ENCODE data around the gene YARS1. TPM values are rescaled to one million over a fixed set of nuclear protein-coding genes. Genes with fewer than 3 reads are reported as not detected.
"Not testable (repeated sequence)": the region's sequence is repeated elsewhere in the genome, so short reads cannot be mapped to it uniquely, and the experiment has no call there.

Gene YARS1
- total RNA-seq, 2 experiments from 2014 or later, result 180 to 181 TPM

- POLR2A ChIA-PET, result no interaction called here
- ATAC-seq (ENCODE audit: low read depth) (no peak), DNase-seq (no peak)
- no peak overlapping the region for H3K4me3 Mint-ChIP-seq
- H3K36me3 Mint-ChIP-seq, result peaks cover 58% of the 10 kb centered on the region
- H3K27me3 Mint-ChIP-seq, result no peaks in the 10 kb centered on the region
- peaks cover 27% of the 10 kb centered on the region for H3K4me1 Mint-ChIP-seq
- H3K9me3 Mint-ChIP-seq, result no peaks in the 10 kb centered on the region
- no peak overlapping the region for H3K27ac Mint-ChIP-seq
Measured at GRCh38 chr1:32806910-32807523, 10.1 kb downstream of the YARS1 start.

GRCh38 chr1:32806290-32806689, 10.9 kb downstream of the YARS1 start:
- no peaks in the 10 kb centered on the region for H3K27me3 Mint-ChIP-seq
- ATAC-seq (ENCODE audit: low read depth) (no peak), DNase-seq (no peak)
- H3K4me1 Mint-ChIP-seq, result peaks cover 25% of the 10 kb centered on the region
- no peak overlapping the region for H3K4me3 Mint-ChIP-seq
- POLR2A ChIA-PET, result no interaction called here
- no peak overlapping the region for H3K27ac Mint-ChIP-seq
- no peaks in the 10 kb centered on the region for H3K9me3 Mint-ChIP-seq
- H3K36me3 Mint-ChIP-seq, result peaks cover 61% of the 10 kb centered on the region

- DNase-seq; H3K4me3 Mint-ChIP-seq; H3K27me3 Mint-ChIP-seq; H3K9me3 Mint-ChIP-seq; H3K27ac Mint-ChIP-seq; POLR2A ChIA-PET; ATAC-seq (ENCODE audit: low read depth): not testable (repeated sequence)
- Mint-ChIP-seq H3K4me1 (peaks cover 33% of the 10 kb centered on the region), H3K36me3 (peaks cover 59% of the 10 kb centered on the region)
Measured at GRCh38 chr1:32804460-32804859, 12.7 kb downstream of the YARS1 start.

GRCh38 chr1:32801096-32801715, 16.0 kb downstream of the YARS1 start:
- Mint-ChIP-seq H3K4me1 (peaks cover 43% of the 10 kb centered on the region), H3K9me3 (no peaks in the 10 kb centered on the region), H3K36me3 (peaks cover 54% of the 10 kb centered on the region), H3K4me3 (peak overlapping the region; percentile 74), H3K27me3 (no peaks in the 10 kb centered on the region), H3K27ac (peak overlapping the region; percentile 58)
- ATAC-seq (ENCODE audit: low read depth) (peak; percentile 51), DNase-seq (no peak)
- POLR2A ChIA-PET, result interaction anchor here (0.6 to 1.1 kb wide), 2 partner anchors 16 to 300 kb away, joined by 3 read pairs; partner anchors contain the start of genes S100PBP and YARS1

- no peak for DNase-seq
- POLR2A ChIA-PET, result interaction anchor here (0.6 to 1.4 kb wide), 2 partner anchors 8 to 18 kb away, joined by 4 to 10 read pairs; partner anchors contain the start of genes S100PBP and YARS1
- Mint-ChIP-seq H3K27ac (peak overlapping the region; percentile 84), H3K9me3 (no peaks in the 10 kb centered on the region), H3K4me1 (peaks cover 43% of the 10 kb centered on the region), H3K27me3 (no peaks in the 10 kb centered on the region), H3K36me3 (peaks cover 42% of the 10 kb centered on the region), H3K4me3 (peak overlapping the region; percentile 63)
- peak; percentile 86 for ATAC-seq (ENCODE audit: low read depth)
Measured at GRCh38 chr1:32798679-32799416, 18.3 kb downstream of the YARS1 start.

- Mint-ChIP-seq H3K9me3 (no peaks in the 10 kb centered on the region), H3K27me3 (no peaks in the 10 kb centered on the region), H3K36me3 (peaks cover 42% of the 10 kb centered on the region), H3K4me3 (peak overlapping the region; percentile 63), H3K27ac (peak overlapping the region; percentile 62), H3K4me1 (peaks cover 46% of the 10 kb centered on the region)
- DNase-seq, result no peak
- POLR2A ChIA-PET, result no interaction called here
- no peak for ATAC-seq (ENCODE audit: low read depth)
Measured at GRCh38 chr1:32798191-32798590, 19.0 kb downstream of the YARS1 start.

GRCh38 chr1:32797456-32797855, 19.7 kb downstream of the YARS1 start:
- ATAC-seq (ENCODE audit: low read depth) (no peak), DNase-seq (no peak)
- Mint-ChIP-seq H3K27ac (no peak overlapping the region), H3K4me1 (peaks cover 47% of the 10 kb centered on the region), H3K27me3 (no peaks in the 10 kb centered on the region), H3K9me3 (no peaks in the 10 kb centered on the region), H3K36me3 (peaks cover 45% of the 10 kb centered on the region), H3K4me3 (no peak overlapping the region)
- POLR2A ChIA-PET, result no interaction called here

- H3K27ac Mint-ChIP-seq; H3K4me3 Mint-ChIP-seq; ATAC-seq (ENCODE audit: low read depth); POLR2A ChIA-PET; H3K27me3 Mint-ChIP-seq; H3K9me3 Mint-ChIP-seq; DNase-seq: not testable (repeated sequence)
- H3K36me3 Mint-ChIP-seq, result peaks cover 47% of the 10 kb centered on the region
- H3K4me1 Mint-ChIP-seq, result peaks cover 32% of the 10 kb centered on the region
Measured at GRCh38 chr1:32795763-32796162, 21.4 kb downstream of the YARS1 start.

DNA sequence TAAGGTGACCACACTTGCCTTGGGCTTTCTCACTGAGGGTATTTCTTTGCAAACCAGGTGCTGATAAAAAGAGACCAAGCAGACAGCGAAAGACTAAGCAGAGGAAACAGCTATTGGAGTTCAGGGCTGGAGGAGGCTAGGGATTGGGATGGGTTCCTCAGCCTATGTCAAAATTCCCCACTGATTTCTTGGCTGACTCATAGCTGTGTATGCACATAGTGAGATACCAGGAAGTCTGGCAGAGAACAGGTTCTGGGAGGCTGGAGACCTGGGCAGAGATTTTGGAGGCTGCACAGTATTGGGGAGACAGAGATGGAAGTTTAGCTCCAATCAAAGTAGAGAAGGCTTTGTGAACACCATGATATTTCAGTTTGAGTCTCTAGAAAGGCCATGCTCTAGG, 25.3 kb downstream of the YARS1 start:
- Mint-ChIP-seq H3K36me3 (peaks cover 27% of the 10 kb centered on the region), H3K4me1 (peaks cover 5% of the 10 kb centered on the region), H3K27me3 (no peaks in the 10 kb centered on the region), H3K4me3 (no peak overlapping the region), H3K27ac (no peak overlapping the region), H3K9me3 (no peaks in the 10 kb centered on the region)
- DNase-seq (no peak), ATAC-seq (ENCODE audit: low read depth) (no peak)
- POLR2A ChIA-PET, result interaction anchor here (0.9 kb wide), 1 partner anchor 26 kb away, joined by 3 read pairs; no protein-coding TSS in a partner anchor

- not testable (repeated sequence) for H3K4me1 Mint-ChIP-seq; H3K27me3 Mint-ChIP-seq; H3K4me3 Mint-ChIP-seq; ATAC-seq (ENCODE audit: low read depth); H3K27ac Mint-ChIP-seq; H3K9me3 Mint-ChIP-seq; DNase-seq
- POLR2A ChIA-PET, result interaction anchor here (0.7 kb wide), 3 partner anchors 12 to 516 kb away, joined by 3 to 4 read pairs (median 4); no protein-coding TSS in a partner anchor
- peaks cover 33% of the 10 kb centered on the region for H3K36me3 Mint-ChIP-seq
Measured at GRCh38 chr1:32789356-32789755, 27.8 kb downstream of the YARS1 start.

GRCh38 chr1:32786856-32787255, 30.3 kb downstream of the YARS1 start:
- Mint-ChIP-seq H3K27me3 (no peaks in the 10 kb centered on the region), H3K9me3 (no peaks in the 10 kb centered on the region), H3K36me3 (peaks cover 28% of the 10 kb centered on the region), H3K4me3 (no peak overlapping the region), H3K27ac (no peak overlapping the region), H3K4me1 (no peaks in the 10 kb centered on the region)
- no peak for ATAC-seq (ENCODE audit: low read depth)
- no peak for DNase-seq
- POLR2A ChIA-PET, result no interaction called here

DNA sequence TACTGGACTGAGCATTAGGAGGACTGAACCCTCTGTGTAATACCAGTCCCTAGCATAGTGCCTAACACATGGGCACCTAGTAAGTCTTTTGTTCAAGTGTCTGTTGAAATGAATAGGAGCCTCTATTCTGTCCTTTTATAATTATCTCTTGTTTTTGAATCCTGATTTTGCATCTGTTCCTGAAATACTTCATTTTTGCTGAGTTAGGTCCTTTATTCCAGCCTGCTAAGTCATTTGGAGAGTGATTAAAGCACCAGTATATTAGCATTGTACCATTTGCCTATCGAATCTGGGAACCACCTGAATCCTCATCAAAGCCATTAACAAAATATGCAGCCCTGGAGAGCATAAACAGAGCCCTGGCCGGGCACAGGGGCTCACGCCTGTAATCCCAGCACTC, 32.3 kb downstream of the YARS1 start:
- DNase-seq, result no peak
- H3K9me3 Mint-ChIP-seq, result no peaks in the 10 kb centered on the region
- H3K4me3 Mint-ChIP-seq, result no peak overlapping the region
- POLR2A ChIA-PET, result interaction anchor here (0.7 to 1.0 kb wide), 2 partner anchors 12 to 26 kb away, joined by 3 read pairs; no protein-coding TSS in a partner anchor
- ATAC-seq (ENCODE audit: low read depth), result no peak
- H3K27me3 Mint-ChIP-seq, result no peaks in the 10 kb centered on the region
- H3K36me3 Mint-ChIP-seq, result peaks cover 32% of the 10 kb centered on the region
- no peaks in the 10 kb centered on the region for H3K4me1 Mint-ChIP-seq
- H3K27ac Mint-ChIP-seq, result no peak overlapping the region

DNA sequence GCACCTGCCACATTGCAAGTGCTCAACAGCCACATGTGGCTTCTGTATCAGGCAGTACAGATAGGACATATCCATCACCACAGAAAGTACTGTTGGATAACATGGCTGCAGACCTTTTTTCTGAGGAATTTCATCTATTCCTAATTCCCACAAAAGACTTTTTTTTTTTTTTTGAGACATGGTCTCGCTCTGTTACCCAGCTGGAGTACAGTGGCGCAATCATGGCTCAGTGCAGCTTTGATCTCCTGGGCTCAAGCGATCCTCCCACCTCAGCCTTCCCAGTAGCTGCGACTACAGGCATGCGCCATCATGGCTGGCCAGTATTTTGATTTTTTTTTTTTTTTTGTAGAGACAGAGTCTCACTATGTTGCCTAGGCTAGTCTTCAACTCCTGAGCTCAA, 33.3 kb downstream of the YARS1 start:
- H3K27me3 Mint-ChIP-seq, result no peaks in the 10 kb centered on the region
- no peaks in the 10 kb centered on the region for H3K4me1 Mint-ChIP-seq
- DNase-seq, result no peak
- H3K36me3 Mint-ChIP-seq, result peaks cover 32% of the 10 kb centered on the region
- no peak overlapping the region for H3K27ac Mint-ChIP-seq
- no peak for ATAC-seq (ENCODE audit: low read depth)
- H3K4me3 Mint-ChIP-seq, result no peak overlapping the region
- POLR2A ChIA-PET, result interaction anchor here (0.6 to 1.0 kb wide), 2 partner anchors 11 to 96 kb away, joined by 3 read pairs; no protein-coding TSS in a partner anchor
- H3K9me3 Mint-ChIP-seq, result no peaks in the 10 kb centered on the region

All from activated naive CD8-positive, alpha-beta T cell treated with anti-CD3 and anti-CD28 coated beads, Interleukin-2, amount 10 ng/mL, durations not matched to agents 7 days and 5 days (primary cell).